ENCODE data around the gene KMT2C.

KMT2C gene

GRCh38 chr7:152162287-152162686 lies 273.5 kb downstream of the KMT2C start:
- TF ChIP-seq RAD21 (IDR thresholded peaks at IDR 0.05; ENCODE audit: low read depth) (no peak), NFIC (IDR thresholded peaks at IDR 0.05) (no peak), ZBTB7A (IDR thresholded peaks at IDR 0.05; ENCODE audit: low read depth) (no peak), FOXM1 (IDR thresholded peaks at IDR 0.05; ENCODE audit: borderline replicate concordance, low read depth) (no peak), EGR1 (IDR thresholded peaks at IDR 0.05) (no peak), CREB1 (IDR thresholded peaks at IDR 0.05; ENCODE audit: low read depth) (no peak), YY1 (IDR thresholded peaks at IDR 0.05; ENCODE audit: low read depth) (no peak)
- TF ChIP-seq, protein P1, sequence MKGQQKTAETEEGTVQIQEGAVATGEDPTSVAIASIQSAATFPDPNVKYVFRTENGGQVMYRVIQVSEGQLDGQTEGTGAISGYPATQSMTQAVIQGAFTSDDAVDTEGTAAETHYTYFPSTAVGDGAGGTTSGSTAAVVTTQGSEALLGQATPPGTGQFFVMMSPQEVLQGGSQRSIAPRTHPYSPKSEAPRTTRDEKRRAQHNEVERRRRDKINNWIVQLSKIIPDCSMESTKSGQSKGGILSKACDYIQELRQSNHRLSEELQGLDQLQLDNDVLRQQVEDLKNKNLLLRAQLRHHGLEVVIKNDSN (IDR thresholded peaks at IDR 0.05): no peak

GRCh38 chr7:152161171-152161570 lies 274.6 kb downstream of the KMT2C start:
- TF ChIP-seq EP300 (IDR thresholded peaks at IDR 0.05; ENCODE audit: borderline replicate concordance) (no peak), NFIC (IDR thresholded peaks at IDR 0.05) (no peak), TCF12 (IDR thresholded peaks at IDR 0.05; ENCODE audit: low read depth) (no peak), ZBTB7A (IDR thresholded peaks at IDR 0.05; ENCODE audit: low read depth) (no peak), CREB1 (IDR thresholded peaks at IDR 0.05; ENCODE audit: low read depth) (no peak), TAF1 (IDR thresholded peaks at IDR 0.05; ENCODE audit: low read depth) (no peak), REST (IDR thresholded peaks at IDR 0.05; ENCODE audit: low read depth) (no peak), RAD21 (IDR thresholded peaks at IDR 0.05; ENCODE audit: low read depth) (no peak), EGR1 (IDR thresholded peaks at IDR 0.05) (no peak), YY1 (IDR thresholded peaks at IDR 0.05; ENCODE audit: low read depth) (no peak), FOXM1 (IDR thresholded peaks at IDR 0.05; ENCODE audit: borderline replicate concordance, low read depth) (no peak), CEBPB (IDR thresholded peaks at IDR 0.05) (no peak), TEAD4 (IDR thresholded peaks at IDR 0.05) (no peak)
- TF ChIP-seq, protein P2, sequence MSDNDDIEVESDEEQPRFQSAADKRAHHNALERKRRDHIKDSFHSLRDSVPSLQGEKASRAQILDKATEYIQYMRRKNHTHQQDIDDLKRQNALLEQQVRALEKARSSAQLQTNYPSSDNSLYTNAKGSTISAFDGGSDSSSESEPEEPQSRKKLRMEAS (IDR thresholded peaks at IDR 0.05): no peak
- TF ChIP-seq, protein P1 (IDR thresholded peaks at IDR 0.05): no peak

GRCh38 chr7:152158801-152159587 lies 276.8 kb downstream of the KMT2C start:
- TF ChIP-seq CREB1 (IDR thresholded peaks at IDR 0.05; ENCODE audit: low read depth): no peak
- TF ChIP-seq, protein P2 (IDR thresholded peaks at IDR 0.05): no peak
- TF ChIP-seq YY1 (IDR thresholded peaks at IDR 0.05; ENCODE audit: low read depth): no peak
- no peak for TF ChIP-seq REST (IDR thresholded peaks at IDR 0.05; ENCODE audit: low read depth)
- TF ChIP-seq CEBPB (IDR thresholded peaks at IDR 0.05): no peak
- no peak for TF ChIP-seq ZBTB7A (IDR thresholded peaks at IDR 0.05; ENCODE audit: low read depth)
- no peak for TF ChIP-seq RAD21 (IDR thresholded peaks at IDR 0.05; ENCODE audit: low read depth)
- no peak for TF ChIP-seq TEAD4 (IDR thresholded peaks at IDR 0.05)
- TF ChIP-seq, protein P1 (IDR thresholded peaks at IDR 0.05): no peak
- no peak for TF ChIP-seq TCF12 (IDR thresholded peaks at IDR 0.05; ENCODE audit: low read depth)
- TF ChIP-seq EGR1 (IDR thresholded peaks at IDR 0.05): no peak
- TF ChIP-seq EP300 (IDR thresholded peaks at IDR 0.05; ENCODE audit: borderline replicate concordance): no peak
- no peak for TF ChIP-seq FOXM1 (IDR thresholded peaks at IDR 0.05; ENCODE audit: borderline replicate concordance, low read depth)
- no peak for TF ChIP-seq NFIC (IDR thresholded peaks at IDR 0.05)
- no peak for TF ChIP-seq TAF1 (IDR thresholded peaks at IDR 0.05; ENCODE audit: low read depth)

DNA sequence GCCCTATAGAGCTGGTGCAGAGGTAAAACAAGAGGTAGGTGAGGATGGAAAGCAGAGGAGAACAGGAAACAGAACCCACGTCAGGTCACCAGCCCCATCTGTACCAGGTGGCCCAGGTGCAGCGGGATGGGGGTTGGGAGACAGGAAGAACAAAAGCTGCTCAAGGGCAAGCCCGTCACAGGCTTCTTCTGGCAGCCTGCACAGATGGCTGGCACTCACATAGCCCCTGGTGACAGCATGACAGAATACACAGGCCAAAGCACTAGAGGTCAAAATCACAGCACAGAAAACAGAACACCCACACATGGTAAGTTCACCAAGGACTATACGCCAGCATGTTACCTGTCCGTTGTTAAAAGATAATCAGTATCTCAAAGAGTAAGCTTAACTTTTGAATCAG lies 283.5 kb downstream of the KMT2C start:
- TF ChIP-seq CEBPB (IDR thresholded peaks at IDR 0.05): no peak
- TF ChIP-seq YY1 (IDR thresholded peaks at IDR 0.05; ENCODE audit: low read depth): no peak
- no peak for TF ChIP-seq RAD21 (IDR thresholded peaks at IDR 0.05; ENCODE audit: low read depth)
- no peak for TF ChIP-seq NFIC (IDR thresholded peaks at IDR 0.05)
- no peak for TF ChIP-seq REST (IDR thresholded peaks at IDR 0.05; ENCODE audit: low read depth)
- no peak for TF ChIP-seq EP300 (IDR thresholded peaks at IDR 0.05; ENCODE audit: borderline replicate concordance)
- no peak for TF ChIP-seq ZBTB7A (IDR thresholded peaks at IDR 0.05; ENCODE audit: low read depth)
- no peak for TF ChIP-seq TAF1 (IDR thresholded peaks at IDR 0.05; ENCODE audit: low read depth)
- TF ChIP-seq TCF12 (IDR thresholded peaks at IDR 0.05; ENCODE audit: low read depth): no peak
- TF ChIP-seq CREB1 (IDR thresholded peaks at IDR 0.05; ENCODE audit: low read depth): no peak
- TF ChIP-seq, protein P1 (IDR thresholded peaks at IDR 0.05): no peak
